ENCODE results near the gene SYPL1.

SYPL1 gene

DNA sequence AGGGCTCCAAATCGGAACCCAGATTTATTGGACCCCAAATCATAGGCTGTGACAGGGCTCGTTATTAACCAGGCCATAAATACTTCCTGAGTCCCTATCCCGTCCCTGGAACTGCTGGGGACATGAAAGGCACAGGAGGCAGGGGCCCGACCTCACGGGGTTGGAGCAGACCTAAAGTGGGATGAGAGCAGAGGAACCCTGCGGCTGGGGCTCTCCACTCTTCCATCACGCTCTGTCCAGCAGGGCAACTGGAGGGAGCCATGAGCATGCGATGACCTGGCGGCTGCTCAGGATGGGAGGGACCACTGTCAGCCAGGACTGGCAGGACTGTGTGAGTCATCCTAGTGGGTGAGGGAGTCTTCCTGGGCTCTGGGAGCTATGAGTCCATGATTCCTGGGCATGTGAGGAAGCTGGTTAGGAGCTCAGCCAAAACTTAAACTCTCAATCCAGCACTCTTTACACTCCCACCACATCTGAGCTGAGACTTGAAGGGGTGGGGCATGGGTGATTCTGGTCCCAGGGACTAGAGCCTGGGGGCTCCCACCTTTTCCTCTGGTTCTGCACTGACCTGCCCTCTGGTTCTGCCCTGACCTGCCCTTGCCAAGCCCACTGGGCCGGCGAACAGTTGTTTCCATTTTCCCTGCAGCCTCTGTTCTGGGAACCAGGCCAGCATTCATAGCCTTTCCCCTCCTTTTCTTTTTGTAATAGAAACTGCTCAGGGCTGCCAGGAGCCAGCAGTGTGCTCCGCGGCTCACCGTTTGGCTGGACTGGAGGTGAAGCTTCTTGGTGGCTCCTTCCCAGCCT, 47.1 kb downstream of the SYPL1 start:
- no peak for FAIRE-seq

DNA sequence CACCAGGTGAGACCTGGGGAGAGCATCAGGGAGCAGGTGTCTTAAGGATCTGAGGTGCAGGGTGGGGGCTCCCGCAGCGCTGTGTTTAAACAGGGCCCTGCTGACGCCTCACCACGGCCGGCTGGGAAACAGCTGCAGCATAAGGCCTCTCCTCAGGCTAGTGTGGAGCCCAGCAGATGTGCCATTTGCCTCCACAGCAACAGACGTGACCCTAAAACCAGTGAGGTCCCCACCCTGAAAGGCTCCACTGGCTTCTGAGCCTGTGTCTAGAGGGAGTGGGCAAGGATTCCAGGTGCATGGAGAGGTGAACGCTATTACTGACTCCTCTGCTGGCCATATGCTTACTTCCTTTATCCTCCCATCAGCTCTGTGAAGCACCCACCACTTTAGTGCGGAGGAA, 47.8 kb downstream of the SYPL1 start:
- no peak for FAIRE-seq

GRCh38 chr7:106063692-106064091, 48.4 kb downstream of the SYPL1 start:
- no peak for FAIRE-seq

- FAIRE-seq, result no peak
Measured at GRCh38 chr7:106063024-106063423, 49.1 kb downstream of the SYPL1 start.

DNA sequence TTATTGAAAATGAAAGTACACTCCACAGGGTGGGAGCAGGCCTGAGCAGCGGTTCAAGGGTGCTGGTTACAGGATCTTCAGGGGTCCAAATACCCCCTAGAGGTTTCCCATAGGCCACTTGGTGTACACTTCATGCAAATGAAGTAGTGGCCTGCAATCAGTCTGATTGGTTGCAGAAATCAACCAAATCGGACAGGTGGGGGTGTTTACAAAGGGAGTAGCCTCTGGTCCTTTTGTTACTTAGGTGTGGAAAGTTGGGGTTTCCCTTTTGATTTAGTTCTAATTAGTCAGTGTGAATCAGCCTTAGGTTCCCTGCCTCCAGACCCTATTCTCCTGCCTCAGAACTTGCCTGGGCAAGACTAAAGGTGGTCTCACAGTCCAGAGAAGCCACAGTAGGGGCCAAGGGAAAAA, 49.6 kb downstream of the SYPL1 start:
- FAIRE-seq, result no peak

DNA sequence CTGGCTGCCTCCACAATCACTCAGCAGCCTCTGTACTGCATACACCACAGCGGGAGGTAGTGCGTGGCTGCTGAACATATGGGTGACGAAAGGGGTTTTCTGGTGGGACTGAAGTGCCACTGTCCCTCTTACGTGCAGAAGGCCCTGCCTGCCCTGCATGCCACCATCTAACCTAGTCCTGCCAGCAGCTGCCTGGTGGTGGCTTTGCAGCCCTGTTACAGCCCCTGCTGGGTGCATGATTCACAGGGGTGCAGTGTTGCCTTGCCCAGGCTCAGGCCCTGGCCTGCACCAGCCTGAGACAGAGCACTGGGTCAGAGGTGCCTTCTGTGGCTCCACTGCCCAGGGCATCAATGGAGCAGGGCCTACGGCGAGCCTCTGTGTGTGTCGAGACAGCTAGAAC, 50.1 kb downstream of the SYPL1 start:
- FAIRE-seq, result no peak

GRCh38 chr7:106061301-106061979, 50.7 kb downstream of the SYPL1 start:
- FAIRE-seq, result no peak

- FAIRE-seq, result no peak
Measured at GRCh38 chr7:106060394-106060920, 51.7 kb downstream of the SYPL1 start.

GRCh38 chr7:106059556-106059955, 52.6 kb downstream of the SYPL1 start:
- no peak for FAIRE-seq

- no peak for FAIRE-seq
Measured at GRCh38 chr7:106058928-106059324, 53.2 kb downstream of the SYPL1 start.

- no peak for FAIRE-seq
Measured at GRCh38 chr7:106057962-106058927, 53.9 kb downstream of the SYPL1 start.

GRCh38 chr7:106057204-106057961, 54.7 kb downstream of the SYPL1 start:
- FAIRE-seq, result no peak

- no peak for FAIRE-seq
Measured at GRCh38 chr7:106056513-106057203, 55.5 kb downstream of the SYPL1 start.

DNA sequence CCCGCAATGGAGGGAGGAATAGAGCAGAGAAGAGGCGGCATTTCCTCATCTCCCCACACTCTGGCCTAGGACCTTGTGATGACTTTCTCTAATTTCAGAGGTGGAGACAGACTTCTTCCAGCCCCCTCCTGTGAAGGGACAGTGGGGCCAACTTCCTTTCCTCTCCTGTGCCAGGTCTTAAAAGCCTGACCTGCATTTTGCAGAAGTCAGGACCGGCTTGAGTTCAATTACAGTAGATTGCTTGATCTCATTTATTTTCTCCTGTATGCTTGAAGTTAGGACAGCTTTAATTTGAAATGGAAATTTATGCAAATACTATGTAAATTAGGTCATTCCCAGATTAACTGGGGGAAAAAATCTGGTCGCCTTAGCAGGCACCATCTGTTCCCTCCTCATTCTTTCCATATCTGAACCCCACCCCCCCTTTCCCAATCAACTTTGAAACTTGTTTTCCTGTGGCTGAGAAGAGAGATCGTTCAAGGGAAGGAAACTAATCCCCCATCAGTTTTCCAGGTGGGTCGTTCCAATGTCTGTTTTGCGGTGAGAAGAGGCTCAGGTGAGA, 57.1 kb downstream of the SYPL1 start:
- no peak for FAIRE-seq

DNA sequence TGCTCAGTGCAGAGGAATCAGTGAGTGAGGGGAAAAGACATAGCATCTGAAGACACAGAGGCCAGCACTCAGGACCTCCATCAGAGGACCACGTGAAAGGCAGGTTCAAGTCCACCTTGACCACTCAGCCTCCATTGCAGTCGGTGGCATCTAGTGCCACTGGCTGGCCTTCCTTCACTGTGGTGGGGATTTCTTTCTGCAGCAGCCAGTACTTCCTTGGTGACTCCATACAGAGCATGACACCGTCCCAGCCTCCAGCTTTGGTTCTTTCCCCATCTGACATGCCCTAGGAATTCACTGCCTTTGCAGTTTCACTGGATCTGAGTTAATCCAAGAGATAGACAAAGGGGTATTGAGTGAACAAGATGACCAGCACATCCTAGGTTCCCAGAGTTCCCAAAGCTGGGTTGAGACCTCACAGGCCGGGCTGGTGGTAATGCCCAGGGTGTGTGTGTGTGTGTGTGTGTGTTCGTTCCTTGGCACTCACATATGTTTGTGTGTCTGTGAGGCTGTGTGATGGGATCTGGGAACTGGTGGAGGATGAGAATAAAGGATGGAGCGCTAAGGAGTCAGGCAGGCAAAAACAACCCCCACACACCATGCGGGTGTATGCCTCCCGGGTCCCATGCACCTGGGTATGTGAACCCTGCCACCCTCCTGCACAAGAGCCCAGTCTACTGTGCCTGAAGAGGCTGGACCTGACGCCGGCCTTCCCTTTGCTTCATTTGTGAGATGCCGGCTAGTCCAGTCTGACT, 57.8 kb downstream of the SYPL1 start:
- no peak for FAIRE-seq

DNA sequence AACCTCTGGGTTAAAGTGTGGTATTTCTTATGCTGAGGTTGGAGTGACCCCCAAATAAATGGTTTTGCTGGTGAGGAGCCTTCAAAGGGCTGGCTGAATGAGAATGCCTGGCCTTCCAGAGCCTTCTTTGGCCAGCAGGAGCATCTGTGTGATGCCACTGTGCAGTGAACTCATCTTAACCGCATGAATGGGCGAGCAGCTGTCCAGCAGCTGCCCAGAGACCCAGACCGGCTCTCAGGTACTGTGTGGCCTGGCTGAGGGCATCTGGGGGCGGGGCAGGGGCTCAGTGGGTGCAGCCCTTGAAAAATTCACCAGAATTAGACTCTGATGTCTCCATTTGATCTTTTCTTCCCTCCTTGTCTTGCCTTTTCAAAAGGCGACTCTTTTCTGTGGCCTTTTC, 59.0 kb downstream of the SYPL1 start:
- FAIRE-seq, result no peak

GRCh38 chr7:106052681-106053080, 59.4 kb downstream of the SYPL1 start:
- FAIRE-seq, result no peak

GRCh38 chr7:106050746-106051117, 61.4 kb downstream of the SYPL1 start:
- no peak for FAIRE-seq

DNA sequence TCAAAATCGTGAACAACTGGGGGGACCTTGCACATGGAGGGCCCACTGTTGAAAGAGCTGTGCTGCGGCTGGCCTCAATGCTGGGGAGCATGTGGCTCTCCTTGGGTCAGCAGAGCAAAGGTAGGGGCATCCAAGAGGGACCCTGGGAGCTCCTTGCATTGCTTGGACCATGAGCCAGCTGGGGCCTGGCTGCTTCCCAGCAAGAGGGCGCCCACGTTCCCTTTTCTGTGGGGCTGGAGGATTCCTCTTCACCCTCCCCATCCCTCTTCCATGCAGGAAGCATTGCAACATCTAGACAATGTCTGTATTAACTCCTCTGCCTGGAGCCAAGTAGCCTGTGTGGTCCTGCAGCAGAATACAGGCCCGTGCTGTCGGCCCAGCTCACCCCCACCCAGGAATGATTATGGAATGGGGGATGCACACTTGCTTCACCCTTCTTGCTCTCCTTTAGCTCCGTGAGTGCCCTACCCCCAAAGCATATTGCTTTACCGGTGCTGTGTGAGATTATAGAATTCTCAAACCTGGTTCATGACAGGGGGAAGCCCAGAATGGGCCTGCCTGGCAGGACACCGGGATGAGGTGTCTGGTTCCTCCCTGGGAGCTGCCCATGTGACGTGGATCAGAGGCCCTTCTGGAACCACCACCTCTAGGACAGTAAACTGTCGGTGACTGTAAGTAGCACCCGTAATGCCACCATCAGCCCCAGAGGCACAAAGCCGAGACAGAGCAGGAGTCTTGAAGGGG, 61.9 kb downstream of the SYPL1 start:
- no peak for FAIRE-seq

Data from G401.6 (cell line).